NCI-H446 (cell line): ENCODE measurements around the gene GLP1R.
A peak's percentile ranks its signal among the peaks of the same experiment; 100 is the strongest.

Experiments used
- DNase-seq, 2 experiments: peaks; one replicate each; lab custom pipeline; 2025; lab: John Stamatoyannopoulos, UW

Gene GLP1R

GRCh38 chr6:39048481-39049399, at the start of gene GLP1R:
GLP1R (plus strand) TSS chr6:39048781; CDS start chr6:39048841, 60 bp downstream.
- no peak for DNase-seq

- peak in 1 of 2 experiments; percentile 15 for DNase-seq
Measured at GRCh38 chr6:39003072-39003471, 45.5 kb upstream of the GLP1R start.

GRCh38 chr6:39003492-39003891, 45.1 kb upstream of the GLP1R start:
- DNase-seq, result no peak

- no peak for DNase-seq
Measured at GRCh38 chr6:39004801-39005200, 43.8 kb upstream of the GLP1R start.

GRCh38 chr6:39005774-39006173, 42.8 kb upstream of the GLP1R start:
- DNase-seq, result peak; percentile 32 to 77

- no peak for DNase-seq
Measured at GRCh38 chr6:39007575-39007974, 41.0 kb upstream of the GLP1R start.

GRCh38 chr6:39008737-39009136, 39.8 kb upstream of the GLP1R start:
- no peak for DNase-seq

GRCh38 chr6:39009476-39009875, 39.1 kb upstream of the GLP1R start:
- DNase-seq, result no peak

- no peak for DNase-seq
Measured at GRCh38 chr6:39016839-39017546, 31.6 kb upstream of the GLP1R start.

- no peak for DNase-seq
Measured at GRCh38 chr6:39017547-39017880, 31.1 kb upstream of the GLP1R start.

- DNase-seq, result no peak
Measured at GRCh38 chr6:39018103-39018502, 30.5 kb upstream of the GLP1R start.

GRCh38 chr6:39020136-39020535, 28.4 kb upstream of the GLP1R start:
- no peak for DNase-seq

- no peak for DNase-seq
Measured at GRCh38 chr6:39021041-39021440, 27.5 kb upstream of the GLP1R start.

- DNase-seq, result no peak
Measured at GRCh38 chr6:39021779-39022178, 26.8 kb upstream of the GLP1R start.

- DNase-seq, result no peak
Measured at GRCh38 chr6:39026175-39026574, 22.4 kb upstream of the GLP1R start.

GRCh38 chr6:39029156-39030011, 19.2 kb upstream of the GLP1R start:
- DNase-seq, result peak in 1 of 2 experiments; percentile 9

- no peak for DNase-seq
Measured at GRCh38 chr6:39035681-39036080, 12.9 kb upstream of the GLP1R start.

- DNase-seq, result no peak
Measured at GRCh38 chr6:39037082-39037508, 11.5 kb upstream of the GLP1R start.

- DNase-seq, result peak; percentile 22 to 75
Measured at GRCh38 chr6:39037707-39038106, 10.9 kb upstream of the GLP1R start.

- no peak for DNase-seq
Measured at GRCh38 chr6:39040080-39040673, 8.4 kb upstream of the GLP1R start.

GRCh38 chr6:39041072-39041471, 7.5 kb upstream of the GLP1R start:
- no peak for DNase-seq

GRCh38 chr6:39043776-39044175, 4.8 kb upstream of the GLP1R start:
- no peak for DNase-seq
